ENCODE results near the gene C13orf42.

The C13orf42 gene

GRCh38 chr13:51040431-51040830 is 70.6 kb downstream of the C13orf42 start:
- Histone ChIP-seq H3K27ac (no peak overlapping the region), H3K4me2 (no peak overlapping the region), H3K79me2 (ENCODE audit: insufficient read depth, low read depth) (no peaks in the 10 kb centered on the region)

GRCh38 chr13:51036418-51036817 is 74.7 kb downstream of the C13orf42 start:
- Histone ChIP-seq H3K27me3 (ENCODE audit: insufficient read depth, low read depth) (no peaks in the 10 kb centered on the region), H4K20me1 (ENCODE audit: insufficient read depth) (no peaks in the 10 kb centered on the region), H3K36me3 (ENCODE audit: insufficient read depth) (no peaks in the 10 kb centered on the region), H3K4me3 (IDR thresholded peaks at IDR 0.05; ENCODE audit: insufficient read depth, low read depth, low read length) (no peak overlapping the region), H3K4me2 (no peak overlapping the region), H2AFZ (ENCODE audit: low read depth) (no peak overlapping the region), H3K27ac (no peak overlapping the region), H3K79me2 (ENCODE audit: insufficient read depth, low read depth) (no peaks in the 10 kb centered on the region), H3K9ac (no peak overlapping the region), H3K4me1 (ENCODE audit: low read depth, poor library complexity, severe bottlenecking) (no peaks in the 10 kb centered on the region)
- no peak for TF ChIP-seq CTCF (conservative IDR thresholded peaks at IDR 0.05; ENCODE audit: low read depth, low read length)

More at GRCh38 chr13:51040431-51040830, 70.6 kb downstream of the C13orf42 start:
- no peak for TF ChIP-seq CTCF (conservative IDR thresholded peaks at IDR 0.05; ENCODE audit: low read depth, low read length)
- H3K4me1 ChIP-seq (ENCODE audit: low read depth, poor library complexity, severe bottlenecking): no peaks in the 10 kb centered on the region
- no peak overlapping the region for H2AFZ ChIP-seq (ENCODE audit: low read depth)
- H4K20me1 ChIP-seq (ENCODE audit: insufficient read depth): no peaks in the 10 kb centered on the region
- no peaks in the 10 kb centered on the region for H3K27me3 ChIP-seq (ENCODE audit: insufficient read depth, low read depth)
- no peak overlapping the region for H3K4me3 ChIP-seq (IDR thresholded peaks at IDR 0.05; ENCODE audit: insufficient read depth, low read depth, low read length)
- no peak overlapping the region for H3K9ac ChIP-seq
- H3K36me3 ChIP-seq (ENCODE audit: insufficient read depth): no peaks in the 10 kb centered on the region

GRCh38 chr13:51035978-51036377 is 75.1 kb downstream of the C13orf42 start:
- Histone ChIP-seq H3K27ac (no peak overlapping the region), H3K4me1 (ENCODE audit: low read depth, poor library complexity, severe bottlenecking) (no peaks in the 10 kb centered on the region), H3K9ac (no peak overlapping the region), H4K20me1 (ENCODE audit: insufficient read depth) (no peaks in the 10 kb centered on the region), H3K36me3 (ENCODE audit: insufficient read depth) (no peaks in the 10 kb centered on the region), H3K4me2 (no peak overlapping the region), H2AFZ (ENCODE audit: low read depth) (no peak overlapping the region), H3K79me2 (ENCODE audit: insufficient read depth, low read depth) (no peaks in the 10 kb centered on the region), H3K4me3 (IDR thresholded peaks at IDR 0.05; ENCODE audit: insufficient read depth, low read depth, low read length) (no peak overlapping the region), H3K27me3 (ENCODE audit: insufficient read depth, low read depth) (no peaks in the 10 kb centered on the region)
- no peak for TF ChIP-seq CTCF (conservative IDR thresholded peaks at IDR 0.05; ENCODE audit: low read depth, low read length)

GRCh38 chr13:51035469-51035868 is 75.6 kb downstream of the C13orf42 start:
- H2AFZ ChIP-seq (ENCODE audit: low read depth): no peak overlapping the region
- TF ChIP-seq CTCF (conservative IDR thresholded peaks at IDR 0.05; ENCODE audit: low read depth, low read length): no peak
- no peaks in the 10 kb centered on the region for H4K20me1 ChIP-seq (ENCODE audit: insufficient read depth)
- H3K27ac ChIP-seq: no peak overlapping the region
- no peaks in the 10 kb centered on the region for H3K79me2 ChIP-seq (ENCODE audit: insufficient read depth, low read depth)
- no peak overlapping the region for H3K4me2 ChIP-seq
- H3K36me3 ChIP-seq (ENCODE audit: insufficient read depth): no peaks in the 10 kb centered on the region
- no peaks in the 10 kb centered on the region for H3K27me3 ChIP-seq (ENCODE audit: insufficient read depth, low read depth)
- H3K4me1 ChIP-seq (ENCODE audit: low read depth, poor library complexity, severe bottlenecking): no peaks in the 10 kb centered on the region
- no peak overlapping the region for H3K9ac ChIP-seq
- H3K4me3 ChIP-seq (IDR thresholded peaks at IDR 0.05; ENCODE audit: insufficient read depth, low read depth, low read length): no peak overlapping the region

All from KMS-11 (cell line).